ENCODE measurements around the gene MN1.

- TF ChIP-seq, protein P1, sequence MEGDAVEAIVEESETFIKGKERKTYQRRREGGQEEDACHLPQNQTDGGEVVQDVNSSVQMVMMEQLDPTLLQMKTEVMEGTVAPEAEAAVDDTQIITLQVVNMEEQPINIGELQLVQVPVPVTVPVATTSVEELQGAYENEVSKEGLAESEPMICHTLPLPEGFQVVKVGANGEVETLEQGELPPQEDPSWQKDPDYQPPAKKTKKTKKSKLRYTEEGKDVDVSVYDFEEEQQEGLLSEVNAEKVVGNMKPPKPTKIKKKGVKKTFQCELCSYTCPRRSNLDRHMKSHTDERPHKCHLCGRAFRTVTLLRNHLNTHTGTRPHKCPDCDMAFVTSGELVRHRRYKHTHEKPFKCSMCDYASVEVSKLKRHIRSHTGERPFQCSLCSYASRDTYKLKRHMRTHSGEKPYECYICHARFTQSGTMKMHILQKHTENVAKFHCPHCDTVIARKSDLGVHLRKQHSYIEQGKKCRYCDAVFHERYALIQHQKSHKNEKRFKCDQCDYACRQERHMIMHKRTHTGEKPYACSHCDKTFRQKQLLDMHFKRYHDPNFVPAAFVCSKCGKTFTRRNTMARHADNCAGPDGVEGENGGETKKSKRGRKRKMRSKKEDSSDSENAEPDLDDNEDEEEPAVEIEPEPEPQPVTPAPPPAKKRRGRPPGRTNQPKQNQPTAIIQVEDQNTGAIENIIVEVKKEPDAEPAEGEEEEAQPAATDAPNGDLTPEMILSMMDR (IDR thresholded peaks at IDR 0.05) = no peak
- no peak for TF ChIP-seq EZH2 (IDR thresholded peaks at IDR 0.05; ENCODE audit: borderline replicate concordance, insufficient read depth, low read depth, low read length, poor library complexity, severe bottlenecking)
These were observed 45.9 kb downstream of the MN1 start for GRCh38 chr22:27755521-27756211.
